ENCODE results near the gene HEG1.

HEG1 gene

GRCh38 chr3:125028657-125029056 is 27.1 kb downstream of the HEG1 start:
- Histone ChIP-seq H3K9me3 (ENCODE audit: control insufficient read depth, insufficient read depth, low read depth, low read length) (no peaks in the 10 kb centered on the region), H3K27ac (ENCODE audit: low read depth, low read length) (no peak overlapping the region), H3K9ac (ENCODE audit: low read length) (no peak overlapping the region), H3K36me3 (ENCODE audit: control insufficient read depth, insufficient read depth, low read length) (peaks cover 35% of the 10 kb centered on the region), H3K27me3 (ENCODE audit: control insufficient read depth, insufficient read depth, low read length) (no peaks in the 10 kb centered on the region), H3K4me3 (ENCODE audit: low read depth, low read length) (no peak overlapping the region), H3K4me1 (ENCODE audit: control insufficient read depth, insufficient read depth, low read length) (peaks cover 6% of the 10 kb centered on the region; the same call in 1 of the 2 replicates)

DNA sequence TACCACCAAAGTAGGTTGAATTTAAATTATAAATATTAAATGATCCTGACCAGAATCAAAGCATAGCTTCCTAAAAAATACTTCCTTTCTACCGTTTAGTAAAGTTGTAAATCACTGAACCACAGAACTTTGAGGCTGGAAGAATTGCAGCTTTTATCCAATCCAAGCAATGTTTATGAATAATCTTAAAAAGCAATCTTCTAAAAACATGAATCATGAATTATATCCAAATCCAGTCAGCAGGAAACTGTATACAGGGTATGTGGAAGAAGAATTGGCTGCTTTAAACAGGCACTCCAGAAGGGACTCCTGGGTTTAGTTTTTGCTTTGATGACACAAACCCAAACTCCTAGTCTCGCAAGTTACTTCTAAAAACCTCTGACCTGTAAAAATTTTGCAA is 30.2 kb downstream of the HEG1 start:
- peaks cover 40% of the 10 kb centered on the region for H3K36me3 ChIP-seq (ENCODE audit: control insufficient read depth, insufficient read depth, low read length)
- H3K27me3 ChIP-seq (ENCODE audit: control insufficient read depth, insufficient read depth, low read length) = no peaks in the 10 kb centered on the region
- no peaks in the 10 kb centered on the region for H3K4me1 ChIP-seq (ENCODE audit: control insufficient read depth, insufficient read depth, low read length)
- no peak overlapping the region for H3K9ac ChIP-seq (ENCODE audit: low read length)
- H3K27ac ChIP-seq (ENCODE audit: low read depth, low read length) = no peak overlapping the region
- H3K4me3 ChIP-seq (ENCODE audit: low read depth, low read length) = no peak overlapping the region
- H3K9me3 ChIP-seq (ENCODE audit: control insufficient read depth, insufficient read depth, low read depth, low read length) = no peaks in the 10 kb centered on the region

GRCh38 chr3:125024817-125025216 is 31.0 kb downstream of the HEG1 start:
- Histone ChIP-seq H3K9me3 (ENCODE audit: control insufficient read depth, insufficient read depth, low read depth, low read length) (no peaks in the 10 kb centered on the region), H3K4me1 (ENCODE audit: control insufficient read depth, insufficient read depth, low read length) (no peaks in the 10 kb centered on the region), H3K9ac (ENCODE audit: low read length) (no peak overlapping the region), H3K27ac (ENCODE audit: low read depth, low read length) (no peak overlapping the region), H3K36me3 (ENCODE audit: control insufficient read depth, insufficient read depth, low read length) (peaks cover 48% of the 10 kb centered on the region), H3K4me3 (ENCODE audit: low read depth, low read length) (no peak overlapping the region), H3K27me3 (ENCODE audit: control insufficient read depth, insufficient read depth, low read length) (no peaks in the 10 kb centered on the region)

DNA sequence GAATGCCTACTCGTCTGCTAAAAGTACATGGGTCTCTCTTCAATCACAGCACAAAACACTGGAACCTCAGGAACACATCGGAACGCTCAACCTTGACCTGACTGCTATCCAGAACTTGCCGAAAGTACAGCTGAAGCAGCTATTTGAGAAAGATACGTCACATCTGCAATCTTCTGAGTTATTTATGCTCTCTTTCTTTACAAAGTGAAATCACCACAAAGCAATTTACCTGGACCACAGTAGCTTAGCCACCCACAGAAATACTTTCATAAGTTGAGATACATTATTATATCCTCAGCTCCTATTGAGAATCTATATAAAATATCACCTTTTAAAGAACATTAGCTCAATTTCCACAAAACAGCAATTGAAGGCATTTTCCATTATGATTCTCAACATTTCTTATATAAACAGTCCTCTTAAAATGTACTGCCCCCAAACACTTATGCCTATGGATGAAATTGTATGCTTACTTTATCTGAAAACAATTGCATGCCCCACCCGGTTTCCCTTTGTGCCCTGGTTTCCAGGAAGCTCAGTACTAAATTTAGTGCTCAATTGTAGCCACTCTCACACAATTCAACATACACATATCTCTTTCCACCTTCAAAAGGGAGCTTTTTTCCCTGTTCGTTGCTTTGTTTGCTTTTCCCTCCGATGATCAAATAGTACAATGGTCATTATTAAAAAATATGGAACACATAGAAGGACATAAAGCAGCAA is 31.8 kb downstream of the HEG1 start:
- peaks cover 53% of the 10 kb centered on the region for H3K36me3 ChIP-seq (ENCODE audit: control insufficient read depth, insufficient read depth, low read length)
- H3K4me1 ChIP-seq (ENCODE audit: control insufficient read depth, insufficient read depth, low read length) = no peaks in the 10 kb centered on the region
- H3K27ac ChIP-seq (ENCODE audit: low read depth, low read length) = no peak overlapping the region
- no peak overlapping the region for H3K9ac ChIP-seq (ENCODE audit: low read length)
- no peak overlapping the region for H3K4me3 ChIP-seq (ENCODE audit: low read depth, low read length)
- no peaks in the 10 kb centered on the region for H3K9me3 ChIP-seq (ENCODE audit: control insufficient read depth, insufficient read depth, low read depth, low read length)
- H3K27me3 ChIP-seq (ENCODE audit: control insufficient read depth, insufficient read depth, low read length) = no peaks in the 10 kb centered on the region

- no peaks in the 10 kb centered on the region for H3K9me3 ChIP-seq (ENCODE audit: control insufficient read depth, insufficient read depth, low read depth, low read length)
- H3K36me3 ChIP-seq (ENCODE audit: control insufficient read depth, insufficient read depth, low read length) = peaks cover 46% of the 10 kb centered on the region
- H3K27ac ChIP-seq (ENCODE audit: low read depth, low read length) = no peak overlapping the region
- H3K4me3 ChIP-seq (ENCODE audit: low read depth, low read length) = no peak overlapping the region
- no peaks in the 10 kb centered on the region for H3K27me3 ChIP-seq (ENCODE audit: control insufficient read depth, insufficient read depth, low read length)
- H3K9ac ChIP-seq (ENCODE audit: low read length) = no peak overlapping the region
- no peaks in the 10 kb centered on the region for H3K4me1 ChIP-seq (ENCODE audit: control insufficient read depth, insufficient read depth, low read length)
Measured at GRCh38 chr3:125022206-125022605, 33.6 kb downstream of the HEG1 start.

- H3K4me3 ChIP-seq (ENCODE audit: low read depth, low read length) = no peak overlapping the region
- H3K9me3 ChIP-seq (ENCODE audit: control insufficient read depth, insufficient read depth, low read depth, low read length) = no peaks in the 10 kb centered on the region
- H3K4me1 ChIP-seq (ENCODE audit: control insufficient read depth, insufficient read depth, low read length) = no peaks in the 10 kb centered on the region
- H3K9ac ChIP-seq (ENCODE audit: low read length) = no peak overlapping the region
- H3K36me3 ChIP-seq (ENCODE audit: control insufficient read depth, insufficient read depth, low read length) = peaks cover 44% of the 10 kb centered on the region
- H3K27ac ChIP-seq (ENCODE audit: low read depth, low read length) = no peak overlapping the region
- no peaks in the 10 kb centered on the region for H3K27me3 ChIP-seq (ENCODE audit: control insufficient read depth, insufficient read depth, low read length)
Measured at GRCh38 chr3:125019271-125019670, 36.5 kb downstream of the HEG1 start.

DNA sequence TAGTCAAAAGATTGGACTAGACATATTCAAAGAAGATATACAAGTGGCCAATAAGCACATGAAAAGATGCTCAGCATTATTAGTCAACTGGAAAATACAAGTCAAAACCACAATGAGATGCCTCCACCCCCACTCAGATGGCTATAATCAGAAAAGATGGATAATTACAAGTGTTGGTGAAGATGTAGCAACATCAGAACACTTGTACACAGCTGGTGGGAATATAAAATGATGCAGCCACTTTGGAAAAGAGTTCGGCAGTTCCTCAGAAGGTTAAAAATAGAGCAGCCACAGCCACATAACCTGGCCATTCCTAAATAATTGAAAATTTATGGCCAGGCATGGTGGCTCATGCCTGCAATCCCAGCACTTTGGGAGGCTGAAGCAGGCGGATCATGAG is 38.4 kb downstream of the HEG1 start:
- H3K9me3 ChIP-seq (ENCODE audit: control insufficient read depth, insufficient read depth, low read depth, low read length) = no peaks in the 10 kb centered on the region
- no peaks in the 10 kb centered on the region for H3K27me3 ChIP-seq (ENCODE audit: control insufficient read depth, insufficient read depth, low read length)
- no peak overlapping the region for H3K27ac ChIP-seq (ENCODE audit: low read depth, low read length)
- no peak overlapping the region for H3K9ac ChIP-seq (ENCODE audit: low read length)
- H3K4me1 ChIP-seq (ENCODE audit: control insufficient read depth, insufficient read depth, low read length) = no peaks in the 10 kb centered on the region
- peaks cover 62% of the 10 kb centered on the region for H3K36me3 ChIP-seq (ENCODE audit: control insufficient read depth, insufficient read depth, low read length)
- H3K4me3 ChIP-seq (ENCODE audit: low read depth, low read length) = no peak overlapping the region

DNA sequence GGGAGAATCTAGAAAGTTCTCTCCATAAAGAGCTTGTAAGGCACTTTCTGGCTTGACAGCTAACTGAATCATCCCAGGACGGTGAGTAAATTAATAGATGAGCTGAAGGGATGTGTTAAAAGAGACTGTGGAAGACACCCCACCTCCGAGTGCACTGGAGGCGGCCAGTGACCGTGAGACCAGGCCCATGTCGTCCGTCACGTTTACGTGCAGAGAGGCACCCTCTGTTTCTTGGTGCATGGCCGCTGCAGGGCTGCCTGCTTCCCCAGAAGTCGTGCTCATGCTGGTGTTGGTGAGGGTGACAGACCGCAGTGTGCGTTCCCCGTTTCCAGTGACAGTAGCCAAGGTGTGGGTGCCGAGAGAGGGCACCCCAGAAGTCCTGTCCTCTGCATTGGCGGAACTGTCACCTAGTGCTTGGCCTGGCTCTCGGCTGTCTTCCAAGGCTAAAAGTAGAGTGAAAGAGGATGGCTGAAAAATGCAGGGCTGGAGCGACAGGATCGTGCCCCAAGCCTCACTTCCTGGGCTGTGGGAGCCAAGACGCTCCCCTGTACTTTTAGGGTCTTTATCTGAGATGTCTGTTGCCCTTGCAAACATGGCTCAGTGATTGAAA is 41.1 kb downstream of the HEG1 start:
- Histone ChIP-seq H3K9me3 (ENCODE audit: control insufficient read depth, insufficient read depth, low read depth, low read length) (no peaks in the 10 kb centered on the region), H3K4me3 (ENCODE audit: low read depth, low read length) (no peak overlapping the region), H3K27me3 (ENCODE audit: control insufficient read depth, insufficient read depth, low read length) (no peaks in the 10 kb centered on the region), H3K9ac (ENCODE audit: low read length) (no peak overlapping the region), H3K4me1 (ENCODE audit: control insufficient read depth, insufficient read depth, low read length) (no peaks in the 10 kb centered on the region), H3K27ac (ENCODE audit: low read depth, low read length) (no peak overlapping the region), H3K36me3 (ENCODE audit: control insufficient read depth, insufficient read depth, low read length) (peaks cover 71% of the 10 kb centered on the region)

DNA sequence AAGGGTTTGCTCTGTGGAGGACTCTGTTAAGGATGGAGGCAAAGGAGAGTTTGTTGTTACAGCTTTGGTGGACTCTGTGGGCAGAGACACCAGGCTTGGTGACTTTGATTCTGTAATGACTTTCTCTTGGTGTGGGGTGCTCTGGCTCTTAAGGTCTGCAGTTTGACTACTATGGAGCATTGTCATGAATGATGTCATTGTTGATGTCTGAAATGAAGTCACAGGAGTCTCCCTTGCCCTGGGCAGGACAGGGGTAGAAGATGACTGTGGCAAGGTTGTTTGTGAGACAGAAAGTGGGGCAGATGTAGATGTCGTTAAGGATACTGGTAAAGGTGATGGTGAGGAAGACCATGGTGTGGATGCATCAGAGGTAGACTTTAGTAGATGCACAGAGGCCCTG is 42.7 kb downstream of the HEG1 start:
- peaks cover 69% of the 10 kb centered on the region for H3K36me3 ChIP-seq (ENCODE audit: control insufficient read depth, insufficient read depth, low read length)
- no peaks in the 10 kb centered on the region for H3K4me1 ChIP-seq (ENCODE audit: control insufficient read depth, insufficient read depth, low read length)
- no peak overlapping the region for H3K27ac ChIP-seq (ENCODE audit: low read depth, low read length)
- no peak overlapping the region for H3K9ac ChIP-seq (ENCODE audit: low read length)
- H3K4me3 ChIP-seq (ENCODE audit: low read depth, low read length) = no peak overlapping the region
- no peaks in the 10 kb centered on the region for H3K27me3 ChIP-seq (ENCODE audit: control insufficient read depth, insufficient read depth, low read length)
- H3K9me3 ChIP-seq (ENCODE audit: control insufficient read depth, insufficient read depth, low read depth, low read length) = no peaks in the 10 kb centered on the region

GRCh38 chr3:125011941-125012340 is 43.9 kb downstream of the HEG1 start:
- peaks cover 77% of the 10 kb centered on the region for H3K36me3 ChIP-seq (ENCODE audit: control insufficient read depth, insufficient read depth, low read length)
- no peaks in the 10 kb centered on the region for H3K27me3 ChIP-seq (ENCODE audit: control insufficient read depth, insufficient read depth, low read length)
- H3K9me3 ChIP-seq (ENCODE audit: control insufficient read depth, insufficient read depth, low read depth, low read length) = no peaks in the 10 kb centered on the region

GRCh38 chr3:125010393-125010792 is 45.4 kb downstream of the HEG1 start:
- H3K9me3 ChIP-seq (ENCODE audit: control insufficient read depth, insufficient read depth, low read depth, low read length) = no peaks in the 10 kb centered on the region
- H3K27me3 ChIP-seq (ENCODE audit: control insufficient read depth, insufficient read depth, low read length) = no peaks in the 10 kb centered on the region
- peaks cover 88% of the 10 kb centered on the region for H3K36me3 ChIP-seq (ENCODE audit: control insufficient read depth, insufficient read depth, low read length)
- peaks cover 3% of the 10 kb centered on the region; the same call in 1 of the 2 replicates for H3K4me1 ChIP-seq (ENCODE audit: control insufficient read depth, insufficient read depth, low read length)
- no peak overlapping the region for H3K27ac ChIP-seq (ENCODE audit: low read depth, low read length)
- no peak overlapping the region for H3K9ac ChIP-seq (ENCODE audit: low read length)
- H3K4me3 ChIP-seq (ENCODE audit: low read depth, low read length) = no peak overlapping the region

More at GRCh38 chr3:125011941-125012340, 43.9 kb downstream of the HEG1 start:
- Histone ChIP-seq H3K9ac (ENCODE audit: low read length) (no peak overlapping the region), H3K4me3 (ENCODE audit: low read depth, low read length) (no peak overlapping the region), H3K4me1 (ENCODE audit: control insufficient read depth, insufficient read depth, low read length) (no peaks in the 10 kb centered on the region), H3K27ac (ENCODE audit: low read depth, low read length) (no peak overlapping the region)
